OCI-LY1 (cell line): ENCODE results near the gene RBBP4.

Source experiments
- EZH2 ChIP-seq: fragments of 200-600 bp; sonication (generic), shearing (Covaris generic); IDR thresholded peaks from 2 replicates; pipeline ENCODE4 v1.8.0; 2017; ENCODE audit warnings: borderline replicate concordance, mixed run types, mild to moderate bottlenecking, antibody characterized with exemption, low read length, moderate library complexity, mixed read lengths
- TF ChIP-seq, protein P1 (sequence below): fragments of 200-600 bp; sonication (generic), shearing (Covaris generic); IDR thresholded peaks from 2 replicates; pipeline ENCODE4 v1.5.1; 2017; ENCODE audit warnings: mild to moderate bottlenecking, antibody characterized with exemption, low read length, moderate library complexity, mixed read lengths

DNA sequence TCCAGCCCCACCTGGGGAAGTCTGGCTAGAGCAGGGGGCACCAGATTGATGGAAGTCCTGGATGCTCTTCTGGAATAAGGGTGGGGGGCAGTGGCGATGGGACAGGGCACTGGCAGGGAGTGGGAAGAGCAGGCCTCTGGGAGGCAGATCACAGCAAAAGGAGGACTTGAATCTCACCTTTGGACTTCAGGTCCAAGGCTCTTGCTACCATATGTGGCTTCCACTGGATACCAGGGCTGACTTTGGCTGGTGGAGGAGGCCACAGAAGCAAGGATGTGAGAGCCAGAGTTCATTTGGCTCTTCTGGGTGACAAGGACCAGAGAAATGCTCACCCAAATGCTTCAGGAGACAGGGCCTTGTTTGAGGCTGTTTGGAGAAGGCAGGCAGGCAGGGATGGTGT is 67.5 kb downstream of the RBBP4 start:
- TF ChIP-seq, protein P1, sequence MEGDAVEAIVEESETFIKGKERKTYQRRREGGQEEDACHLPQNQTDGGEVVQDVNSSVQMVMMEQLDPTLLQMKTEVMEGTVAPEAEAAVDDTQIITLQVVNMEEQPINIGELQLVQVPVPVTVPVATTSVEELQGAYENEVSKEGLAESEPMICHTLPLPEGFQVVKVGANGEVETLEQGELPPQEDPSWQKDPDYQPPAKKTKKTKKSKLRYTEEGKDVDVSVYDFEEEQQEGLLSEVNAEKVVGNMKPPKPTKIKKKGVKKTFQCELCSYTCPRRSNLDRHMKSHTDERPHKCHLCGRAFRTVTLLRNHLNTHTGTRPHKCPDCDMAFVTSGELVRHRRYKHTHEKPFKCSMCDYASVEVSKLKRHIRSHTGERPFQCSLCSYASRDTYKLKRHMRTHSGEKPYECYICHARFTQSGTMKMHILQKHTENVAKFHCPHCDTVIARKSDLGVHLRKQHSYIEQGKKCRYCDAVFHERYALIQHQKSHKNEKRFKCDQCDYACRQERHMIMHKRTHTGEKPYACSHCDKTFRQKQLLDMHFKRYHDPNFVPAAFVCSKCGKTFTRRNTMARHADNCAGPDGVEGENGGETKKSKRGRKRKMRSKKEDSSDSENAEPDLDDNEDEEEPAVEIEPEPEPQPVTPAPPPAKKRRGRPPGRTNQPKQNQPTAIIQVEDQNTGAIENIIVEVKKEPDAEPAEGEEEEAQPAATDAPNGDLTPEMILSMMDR: no peak
- TF ChIP-seq EZH2: no peak
